Endothelial cell of umbilical vein (primary cell): Measurements from ENCODE around the gene SPAG7. TPM values are rescaled to one million over a fixed set of nuclear protein-coding genes. Genes with fewer than 3 reads are reported as not detected.
A peak's percentile ranks its signal among the peaks of the same experiment; 100 is the strongest.

ENCODE experiments used
- BruUV-seq: library from RNA; stranded (reverse); fragments of 400-500 nt; replicated peaks from 2 replicates; lab custom pipeline; 2021; lab: Mats Ljungman, UMichigan
- CTCF ChIA-PET: fragments of 300-600, 350-600 bp; sonication (Branson Sonifier 250); formaldehyde crosslinking; loops from one replicate; lab custom pipeline; 2021; ENCODE audit warnings: antibody characterized with exemption, inconsistent platforms; lab: Charles Lee
- POLR2A ChIA-PET: fragments of 300-600, 350-600 bp; sonication (Branson Sonifier 250); formaldehyde crosslinking; loops from one replicate; lab custom pipeline; 2021; ENCODE audit warnings: antibody characterized with exemption, inconsistent platforms; lab: Charles Lee
- DNase-seq: peaks from one replicate; pipeline ENCODE4 v3.0.0-alpha.2; 2011; ENCODE audit warnings: low read depth, low spot score
- FAIRE-seq: peaks from 2 replicates; lab custom pipeline; 2011; peaks lifted over from hg19 to GRCh38; lab: Jason Lieb, UNC
- H2AFZ ChIP-seq: 2 replicates; pipeline ENCODE4 v1.6.0; 2012; ENCODE audit warnings: low read depth, low read length, control low read depth, inconsistent platforms
- H3K27ac ChIP-seq: 2 replicates; pipeline ENCODE4 v1.5.1; 2011; ENCODE audit warnings: low read depth, mild to moderate bottlenecking, control low read depth, low read length, moderate library complexity; ENCODE audit not compliant: insufficient read depth
- H3K27me3 ChIP-seq, 2 experiments: 2 replicates each; pipeline versions ENCODE4 v1.6.0 to v1.6.1; 2011; ENCODE audit warnings: low read length in 2 of 2, mixed read lengths in 1 of 2; ENCODE audit not compliant: control insufficient read depth in 2 of 2, insufficient read depth in 2 of 2
- H3K36me3 ChIP-seq, 2 experiments: 2 replicates in 1 of 2; 3 replicates in 1 of 2; pipeline ENCODE4 v1.5.1; 2011; ENCODE audit warnings: low read length in 2 of 2, mild to moderate bottlenecking in 1 of 2, moderate library complexity in 1 of 2; ENCODE audit not compliant: control insufficient read depth in 2 of 2, insufficient read depth in 2 of 2; ENCODE audit errors: extremely low read depth in 1 of 2
- H3K4me1 ChIP-seq: 3 replicates; pipeline ENCODE4 v1.5.1; 2011; ENCODE audit warnings: mild to moderate bottlenecking, low read length; ENCODE audit not compliant: control insufficient read depth, insufficient read depth; ENCODE audit errors: extremely low read depth
- H3K4me2 ChIP-seq: 2 replicates; pipeline ENCODE4 v1.6.1; 2011; ENCODE audit warnings: low read length, control low read depth, mixed read lengths; ENCODE audit not compliant: insufficient read depth
- H3K4me3 ChIP-seq, 3 experiments: fragments of 200-600 bp in 1 of 3; sonication (generic), shearing (Covaris generic) in 1 of 3; replicated peaks in 1 of 3; 2 replicates each; pipeline ENCODE4 v1.5.1; 2011 to 2016; ENCODE audit warnings: control low read depth in 3 of 3, low read length in 3 of 3, mild to moderate bottlenecking in 2 of 3, inconsistent platforms in 1 of 3, low read depth in 1 of 3, moderate library complexity in 1 of 3; ENCODE audit not compliant: insufficient read depth in 1 of 3
- H3K79me2 ChIP-seq: 2 replicates; pipeline ENCODE4 v1.6.0; 2012; ENCODE audit warnings: low read length, inconsistent platforms; ENCODE audit not compliant: control insufficient read depth, insufficient read depth
- H3K9ac ChIP-seq: replicated peaks from 2 replicates; pipeline ENCODE3; 2011; ENCODE audit warnings: low read length, control low read depth; ENCODE audit not compliant: insufficient read depth; ENCODE audit errors: extremely low read depth
- H3K9me1 ChIP-seq: replicated peaks from 3 replicates; pipeline ENCODE4 v1.6.0; 2011; ENCODE audit warnings: mild to moderate bottlenecking, low read length; ENCODE audit not compliant: control insufficient read depth, insufficient read depth; ENCODE audit errors: extremely low read depth
- H3K9me3 ChIP-seq: replicated peaks from 2 replicates; pipeline ENCODE4 v1.5.1; 2012; ENCODE audit warnings: low read length, inconsistent platforms; ENCODE audit not compliant: control insufficient read depth, insufficient read depth
- H4K20me1 ChIP-seq: replicated peaks from 2 replicates; pipeline ENCODE3; 2011; ENCODE audit warnings: mild to moderate bottlenecking, low read length; ENCODE audit not compliant: control insufficient read depth, insufficient read depth; ENCODE audit errors: extremely low read depth
- CTCF ChIP-seq, 2 donors: IDR thresholded peaks; 1 replicate in 1 of 2; 2 replicates in 1 of 2; pipeline ENCODE4 v1.5.1; 2011; ENCODE audit warnings: low read length in 2 of 2, mild to moderate bottlenecking in 2 of 2, moderate library complexity in 2 of 2, control low read depth in 1 of 2, inconsistent platforms in 1 of 2, low read depth in 1 of 2; ENCODE audit not compliant: insufficient read depth in 1 of 2; ENCODE audit errors: extremely low read depth in 1 of 2
- EZH2 ChIP-seq: IDR thresholded peaks from 2 replicates; pipeline ENCODE4 v1.6.1; 2012; ENCODE audit warnings: borderline replicate concordance, low read depth, mild to moderate bottlenecking, moderate library complexity, low read length, inconsistent platforms; ENCODE audit not compliant: severe bottlenecking
- FOS ChIP-seq: IDR thresholded peaks from 2 replicates; pipeline ENCODE4 v1.6.1; 2011; ENCODE audit warnings: mild to moderate bottlenecking, low read length, moderate library complexity, borderline replicate concordance; ENCODE audit not compliant: insufficient read depth
- GATA2 ChIP-seq: IDR thresholded peaks from 2 replicates; pipeline ENCODE4 v1.7.0; 2011; ENCODE audit warnings: low read depth, mild to moderate bottlenecking, moderate library complexity, mixed read lengths, low read length; ENCODE audit not compliant: insufficient read length, insufficient read depth
- JUN ChIP-seq: IDR thresholded peaks from 2 replicates; pipeline ENCODE4 v1.6.1; 2011; ENCODE audit warnings: borderline replicate concordance, low read depth; ENCODE audit not compliant: insufficient read length, insufficient read depth
- MAX ChIP-seq: IDR thresholded peaks from 2 replicates; pipeline ENCODE4 v1.6.1; 2011; ENCODE audit not compliant: insufficient read depth, insufficient read length
- MYC ChIP-seq: IDR thresholded peaks from one replicate; pipeline ENCODE4 v1.6.1; 2011; ENCODE audit warnings: mild to moderate bottlenecking, low read depth, low read length
- POLR2A ChIP-seq: IDR thresholded peaks from 2 replicates; pipeline ENCODE4 v1.6.1; 2012; ENCODE audit warnings: low read depth, mild to moderate bottlenecking, control low read depth, low read length
- POLR2AphosphoS5 ChIP-seq: IDR thresholded peaks from 2 replicates; pipeline ENCODE4 v1.6.1; 2012; ENCODE audit warnings: low read depth, mild to moderate bottlenecking, control low read depth, low read length, moderate library complexity; ENCODE audit not compliant: insufficient read depth
- dilution Hi-C: fragments of 300-500 bp; cut with MboI; formaldehyde crosslinking; loops from one replicate; pipeline ENCODE4 v1.15.0; 2019; ENCODE audit warnings: low sequenced_read_pairs; ENCODE audit not compliant: extremely low pct_ligation_motif_present
- intact Hi-C: fragments of 100-400 bp; cut with micrococcal nuclease; formaldehyde crosslinking; loops from one replicate; pipeline ENCODE4 v1.10.0; 2022
- polyA plus RNA-seq, 4 experiments: library from polyadenylated mRNA; depleted of rRNA in 3 of 4; stranded (reverse) in 3 of 4; unstranded in 1 of 4; fragments of >200 nt; gene quantifications; 2 replicates each; pipeline versions ENCODE4 v1.2.1 to v1.2.3, GENCODE V29; 2011 to 2012; ENCODE audit warnings: missing spikeins in 1 of 4
- total RNA-seq: library from RNA; stranded (reverse); gene quantifications from 2 replicates; pipeline ENCODE4 v1.2.3, GENCODE V29; 2021

SPAG7 gene
- total and polyA plus RNA-seq, 2 donors (not counting 3 experiments of a cell fraction or from before 2014, with no cell fraction given), result 68.6 to 75.2 TPM

GRCh38 chr17:4972322-4972721 lies 4.7 kb upstream of the SPAG7 start:
- TF ChIP-seq POLR2AphosphoS5 (no peak), MAX (no peak), FOS (no peak), MYC (no peak), EZH2 (no peak), GATA2 (no peak), POLR2A (no peak)
- H3K79me2 ChIP-seq, result peaks cover 4% of the 10 kb centered on the region
- H3K36me3 ChIP-seq, result peaks cover 13 to 42% of the 10 kb centered on the region in 2 experiments
- H3K9ac ChIP-seq, result no peak overlapping the region
- H2AFZ ChIP-seq, result no peak overlapping the region
- FAIRE-seq (no peak), DNase-seq (no peak)
- H3K27me3 ChIP-seq, result no peaks in the 10 kb centered on the region
- TSS peak; percentile 1 for BruUV-seq
- H3K4me2 ChIP-seq, result no peak overlapping the region
- no peak overlapping the region for H3K27ac ChIP-seq
- H4K20me1 ChIP-seq, result no peaks in the 10 kb centered on the region
- H3K4me1 ChIP-seq, result peaks cover 16% of the 10 kb centered on the region
- CTCF ChIA-PET, result no interaction called here
- POLR2A ChIA-PET, result no interaction called here
- intact Hi-C loops, result no loop called here
- no peak overlapping the region for H3K4me3 ChIP-seq
- dilution Hi-C loops, result no loop called here
- no peaks in the 10 kb centered on the region for H3K9me1 ChIP-seq
- no peaks in the 10 kb centered on the region for H3K9me3 ChIP-seq

DNA sequence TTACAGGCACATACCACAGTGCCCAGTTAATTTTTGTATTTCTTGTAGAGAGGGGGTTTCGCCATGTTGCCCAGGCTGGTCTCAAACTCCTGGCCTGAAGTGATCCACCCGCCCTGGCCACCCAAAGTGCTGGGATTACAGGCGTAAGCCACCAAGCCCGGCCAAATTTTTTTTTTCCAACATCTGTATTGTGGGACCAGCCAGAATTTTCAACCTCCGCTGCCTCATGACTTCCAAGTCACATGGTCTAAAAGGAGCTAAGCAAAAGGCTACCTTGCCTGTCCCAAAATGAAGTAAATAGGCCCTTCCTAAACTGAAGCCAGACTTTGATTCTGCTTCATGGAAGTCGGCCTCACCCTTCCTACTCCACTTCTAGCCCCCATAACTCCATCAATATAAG lies 4.2 kb upstream of the SPAG7 start:
- BruUV-seq, result no TSS peak
- CTCF ChIA-PET, result interaction anchor here (1.1 to 1.8 kb wide), 2 partner anchors 9 to 405 kb away, joined by 3 to 5 read pairs; no protein-coding TSS in a partner anchor
- POLR2A ChIA-PET, result no interaction called here

More for the DNA sequence above, 4.2 kb upstream of the SPAG7 start:
- peaks cover 4% of the 10 kb centered on the region for H3K79me2 ChIP-seq
- dilution Hi-C loops (no loop called here), intact Hi-C loops (no loop called here)
- H3K4me1 ChIP-seq, result peaks cover 16% of the 10 kb centered on the region
- no peaks in the 10 kb centered on the region for H3K27me3 ChIP-seq
- no peak for TF ChIP-seq FOS
- no peak for TF ChIP-seq CTCF (IDR thresholded peaks at IDR 0.05; ENCODE audit: extremely low read depth in 1 of 2, insufficient read depth in 1 of 2, low read depth in 1 of 2, low read length in 2 of 2)
- no peak for TF ChIP-seq POLR2A
- no peak for TF ChIP-seq GATA2
- no peak for TF ChIP-seq MYC
- no peak for TF ChIP-seq MAX
- no peak for TF ChIP-seq EZH2
- no peak for TF ChIP-seq JUN
- TF ChIP-seq POLR2AphosphoS5, result no peak
- no peak overlapping the region for H2AFZ ChIP-seq
- H3K9ac ChIP-seq, result no peak overlapping the region
- no peak overlapping the region for H3K4me2 ChIP-seq
- no peak overlapping the region for H3K27ac ChIP-seq
- H3K36me3 ChIP-seq, result peaks cover 10 to 37% of the 10 kb centered on the region in 2 experiments
- H3K9me1 ChIP-seq, result no peaks in the 10 kb centered on the region
- no peaks in the 10 kb centered on the region for H4K20me1 ChIP-seq
- no peaks in the 10 kb centered on the region for H3K9me3 ChIP-seq
- FAIRE-seq (no peak), DNase-seq (no peak)
- H3K4me3 ChIP-seq, result no peak overlapping the region
